Measurements from ENCODE around the gene BRSK2. TPM values are rescaled to one million over a fixed set of nuclear protein-coding genes. Genes with fewer than 3 reads are reported as not detected.

The BRSK2 gene
- total and polyA plus RNA-seq, 9 of the 15 experiments (the other 6 are each of a cell fraction or from before 2014, with no cell fraction given), result 0.06 to 0.52 (median 0.18) TPM; not detected in 5

DNA sequence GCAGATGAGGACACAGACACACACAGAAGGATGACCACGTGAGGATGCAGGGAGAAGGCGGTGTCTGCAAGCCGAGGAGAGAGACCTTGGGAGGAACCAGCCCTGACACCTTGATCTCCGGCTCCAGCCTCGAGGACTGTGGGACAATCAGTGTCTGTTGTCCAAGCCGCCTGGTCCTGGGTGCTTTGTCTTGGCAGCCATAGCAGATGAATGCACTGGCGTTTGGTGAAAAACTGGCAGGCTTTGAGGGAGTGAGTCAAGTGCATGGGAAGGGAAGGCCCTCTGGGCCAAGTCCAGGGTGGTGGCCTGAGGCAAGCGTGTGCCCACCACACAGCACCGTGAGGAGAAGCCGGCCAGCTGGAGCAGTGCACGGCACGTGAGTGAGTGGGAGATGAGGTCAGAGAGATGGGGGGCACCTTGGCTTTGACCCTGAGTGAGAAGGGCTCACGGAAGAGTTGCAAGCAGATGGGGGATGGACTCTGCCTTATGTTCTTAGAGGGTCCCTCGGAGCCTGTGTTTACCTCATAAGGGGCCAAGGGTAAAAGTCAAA, 12.4 kb upstream of the BRSK2 start:
- BruUV-seq (replicated peaks), result no TSS peak
- ATAC-seq (no peak), DNase-seq (ENCODE audit: extremely low read depth in 1 of 4, low spot score in 3 of 4) (no peak), FAIRE-seq (no peak)
- H3K9me3 ChIP-seq (replicated peaks; ENCODE audit: control insufficient read depth, insufficient read depth, low read depth, low read length), result no peaks in the 10 kb centered on the region
- under 1% methylated on average over 14 of the region's 14 CpGs for WGBS (ENCODE audit: insufficient coverage, low coverage, missing lambda C conversion rate)
- intact Hi-C loops (cut with micrococcal nuclease), result no loop called here
- no peak overlapping the region for H3K4me2 ChIP-seq (ENCODE audit: insufficient read depth, low read length)
- H3K4me1 ChIP-seq (replicated peaks in 1 of 2; ENCODE audit: control insufficient read depth in 2 of 2, insufficient read depth in 2 of 2, low read length in 2 of 2), result peaks cover 0 to 10% of the 10 kb centered on the region in 2 experiments; a peak in 1 of 5 replicates
- TF ChIP-seq MAFG (tag; conservative IDR thresholded peaks at IDR 0.05) (no peak), ESRRB (CRISPR knock-in tag; IDR thresholded peaks at IDR 0.05; ENCODE audit: borderline replicate concordance) (no peak), ZNF707 (CRISPR knock-in tag; conservative IDR thresholded peaks at IDR 0.05) (no peak), ZNF699 (CRISPR knock-in tag; IDR thresholded peaks at IDR 0.05; ENCODE audit: insufficient replicate concordance) (no peak), ZNF24 (IDR thresholded peaks at IDR 0.05) (no peak), SRSF1 (IDR thresholded peaks at IDR 0.05; ENCODE audit: low read depth, low read length) (no peak), ZNF384 (IDR thresholded peaks at IDR 0.05; ENCODE audit: low read depth, low read length) (no peak), NFIC (IDR thresholded peaks at IDR 0.05) (no peak), CBX2 (IDR thresholded peaks at IDR 0.05; ENCODE audit: insufficient read depth, low read length, poor library complexity, severe bottlenecking) (no peak)
- TF ChIP-seq, protein P1, sequence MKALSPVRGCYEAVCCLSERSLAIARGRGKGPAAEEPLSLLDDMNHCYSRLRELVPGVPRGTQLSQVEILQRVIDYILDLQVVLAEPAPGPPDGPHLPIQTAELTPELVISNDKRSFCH (CRISPR knock-in tag; IDR thresholded peaks at IDR 0.05), result no peak
- TF ChIP-seq, protein P1 (tag; IDR thresholded peaks at IDR 0.05), result no peak
- H3K9me1 ChIP-seq (ENCODE audit: control insufficient read depth, insufficient read depth, low read length), result no peaks in the 10 kb centered on the region
- no peak overlapping the region for H3K27ac ChIP-seq (ENCODE audit: extremely low read depth, low read depth, low read length)
- H2AFZ ChIP-seq (ENCODE audit: low read depth, low read length), result no peak overlapping the region
- H3K4me3 ChIP-seq, result no peak overlapping the region
- no peak overlapping the region for H3K9ac ChIP-seq (ENCODE audit: insufficient read depth in 1 of 2, low read depth in 2 of 2, low read length in 2 of 2)
- CTCF ChIA-PET (ENCODE audit: low intra/inter-chr PET ratio), result no interaction called here
- H3K79me2 ChIP-seq (ENCODE audit: control insufficient read depth, insufficient read depth, low read length), result no peaks in the 10 kb centered on the region
- no peaks in the 10 kb centered on the region for H3K36me3 ChIP-seq (ENCODE audit: control insufficient read depth, insufficient read depth, low read length)
- H3K27me3 ChIP-seq (ENCODE audit: control insufficient read depth in 2 of 2, insufficient read depth in 2 of 2, low read length in 2 of 2), result peaks cover 32 to 65% of the 10 kb centered on the region in 2 experiments; a peak in 4 of 5 replicates
- in situ Hi-C loops (cut with MboI), result no loop called here
- no peaks in the 10 kb centered on the region; the same call in 1 of the 2 replicates for H4K20me1 ChIP-seq (replicated peaks; ENCODE audit: control insufficient read depth, insufficient read depth, low read length)
- POLR2A ChIA-PET, result interaction anchor here (0.6 kb wide), 1 partner anchor 107 kb away, joined by 3 read pairs; no protein-coding TSS in a partner anchor

Data from K562 (cell line).